Heart left ventricle (tissue), 16 donors: Measurements from ENCODE around the gene ABHD5. TPM values are rescaled to one million over a fixed set of nuclear protein-coding genes. Genes with fewer than 3 reads are reported as not detected.

ENCODE experiments used
- ATAC-seq, 4 donors: fragments of 200-7000 bp; cut with Tn5 transposase; one replicate each; pipeline ENCODE4 v1.9.1; 2020 to 2022; ENCODE audit warnings: moderate library complexity in 4 of 4, mild to moderate bottlenecking in 3 of 4, moderate number of reproducible peaks in 1 of 4
- DNase-seq, 5 donors: peaks; one replicate each; pipeline ENCODE4 v3.0.0-alpha.2; 2020
- H3K27ac ChIP-seq, 12 donors: fragments of 200-600 bp; sonication (generic) in 4 of 12; one replicate each; pipeline versions ENCODE4 v1.5.0 to v1.8.0; 2016 to 2022; ENCODE audit warnings: mild to moderate bottlenecking in 2 of 12
- H3K27me3 ChIP-seq, 9 donors: fragments of 200-600 bp; sonication (generic) in 2 of 9; one replicate each; pipeline versions ENCODE4 v1.5.1 to v1.8.0; 2016 to 2022; ENCODE audit warnings: mild to moderate bottlenecking in 3 of 9
- H3K36me3 ChIP-seq, 9 donors: fragments of 200-600 bp; sonication (generic) in 2 of 9; one replicate each; pipeline versions ENCODE4 v1.5.0 to v1.8.0; 2018 to 2022; ENCODE audit warnings: mild to moderate bottlenecking in 2 of 9
- H3K4me1 ChIP-seq, 12 donors: fragments of 200-600 bp; sonication (generic) in 4 of 12; one replicate each; pipeline versions ENCODE4 v1.5.0 to v1.8.0; 2016 to 2022; ENCODE audit warnings: mild to moderate bottlenecking in 3 of 12
- H3K4me3 ChIP-seq, 12 donors: fragments of 200-600 bp; sonication (generic) in 4 of 12; one replicate each; pipeline versions ENCODE4 v1.5.0 to v1.8.0; 2017 to 2022; ENCODE audit warnings: mild to moderate bottlenecking in 9 of 12, moderate library complexity in 4 of 12
- H3K9me3 ChIP-seq, 12 donors: fragments of 200-600 bp; sonication (generic) in 4 of 12; one replicate each; pipeline versions ENCODE4 v1.5.0 to v1.8.0; 2016 to 2022; ENCODE audit warnings: mild to moderate bottlenecking in 1 of 12
- CTCF ChIP-seq, 12 donors: fragments of 200-600 bp; sonication (generic) in 4 of 12; IDR thresholded peaks; one replicate each; pipeline versions ENCODE4 v1.5.0 to v1.8.0; 2018 to 2022; ENCODE audit warnings: antibody characterized with exemption in 12 of 12, mild to moderate bottlenecking in 5 of 12
- POLR2A ChIP-seq, 2 donors: fragments of 450-650 bp; IDR thresholded peaks; one replicate each; pipeline ENCODE4 v1.6.1; 2017; ENCODE audit warnings: antibody characterized with exemption in 2 of 2, mild to moderate bottlenecking in 2 of 2, moderate library complexity in 2 of 2
- WGBS, 4 donors: extraction: QIAGEN DNeasy Blood & Tissue Kit in 2 of 4; methylation state at CpG; one replicate each; pipeline versions ENCODE4 v1.1.5 to v1.1.7; 2013 to 2018; 5-methylcytosine and 5-hydroxymethylcytosine counted together
- intact Hi-C, 10 donors: fragments of 100-400 bp; cut with DNase I; formaldehyde crosslinking; loops; one replicate each; pipeline versions ENCODE4 v1.11.1 to v1.14.2; 2022
- polyA plus RNA-seq, 2 donors: library from polyadenylated mRNA; stranded (reverse); fragments of 200-250 nt; gene quantifications; one replicate each; pipeline ENCODE4 v1.2.3, GENCODE V29; 2013
- total RNA-seq, 9 donors: library from RNA; depleted of rRNA in 2 of 9; stranded (reverse); fragments of >200 nt in 2 of 9; fragmentation: NEBNext Ultra II Directional in 3 of 9; extraction: Animal tissue kit (Norgen Biotek cat#: 25700) in 3 of 9; gene quantifications; one replicate each; pipeline versions ENCODE4 v1.1.0 to v1.2.4, GENCODE V29; 2016 to 2023
- donor health status: ischemic (EF 13 %, LVEDD 7.1; RV severe dilation, severe dysfunction).
- donor health status: healthy with polysubstance abuse.
- donor health status: DM: no; HTN: yes; CAD: no.
- donor health status: DM: no; HTN: no; CAD: no.
- donor health status: ischemic (EF 25% LVEDD 6.9; RV normal size, moderate dysfunction).
- donor health status: ischemic (EF 25% LVEDD 5.7; RV mildly dilated, moderate dysfunction).
- donor health status: healthy.
- donor health status: DM: yes; HTN: yes; CAD: no.
- donor health status: ischemic (EF 35%, LVEDD 5.7; RV mildly dilated, moderate dysfunction).
- donor health status: nonischemic (EF 11% LVEDD 7.7; RV severe dilation, severe dysfunction).
- donor health status: DM: yes; HTN: yes; CAD: no.
- donor health status: PGD.
- donor health status: ischemic (EF 29% LVEDD 5.4; RV normal size, mild dysfunction).
- donor health status: nonischemic (EF 23%, LVEDD 6.1; RV moderate dilation, normal function).

ABHD5 gene
- total and polyA plus RNA-seq, 11 donors = 8.5 to 103 (median 26.7) TPM

DNA sequence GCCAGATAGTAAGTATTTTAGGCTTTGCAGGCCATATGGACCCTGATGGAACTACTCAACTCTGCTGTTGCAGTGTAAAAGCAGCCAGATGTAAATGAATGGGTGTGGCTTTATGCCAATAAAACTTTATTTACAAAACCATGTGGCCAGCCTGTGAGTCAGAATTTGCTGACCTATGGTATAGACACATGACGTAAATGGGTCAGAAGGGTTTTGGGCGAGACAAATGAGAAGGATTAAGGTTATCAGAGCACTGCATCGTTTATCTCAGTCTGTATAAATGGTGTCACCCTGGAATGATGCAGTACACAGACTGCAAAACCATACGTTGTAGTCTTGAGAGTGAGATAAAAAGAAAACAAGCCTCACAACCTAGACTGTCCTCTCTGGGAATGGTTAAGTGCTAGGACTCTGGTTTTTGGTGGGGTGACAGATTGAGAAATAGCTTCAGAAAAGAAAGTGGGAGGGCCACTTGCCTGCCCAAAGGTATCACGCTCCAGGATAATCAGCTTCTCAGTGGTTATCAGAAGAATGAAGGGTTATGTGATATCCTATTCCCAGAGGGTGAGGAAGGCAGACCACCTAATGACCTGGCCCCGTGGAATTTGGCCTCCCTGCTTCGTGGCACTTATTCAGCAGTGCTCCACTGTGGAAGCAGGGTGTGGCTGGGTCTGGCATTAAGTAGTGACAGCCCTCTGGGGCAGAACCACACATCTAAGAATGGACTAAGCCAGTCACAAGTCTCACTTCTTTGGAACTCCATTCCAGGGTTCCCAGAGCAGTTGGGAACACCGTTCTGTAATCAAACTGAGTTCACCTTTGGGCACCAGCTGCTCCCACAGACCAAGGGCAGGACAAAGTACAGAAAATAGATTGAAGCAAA, 46.1 kb downstream of the ABHD5 start:
- DNase-seq = no peak
- peak in 1 of 4 donors; percentile 34 for ATAC-seq
- Histone ChIP-seq H3K9me3 (no peaks in the 10 kb centered on the region), H3K27ac (no peak overlapping the region), H3K27me3 (no peaks in the 10 kb centered on the region), H3K36me3 (no peaks in the 10 kb centered on the region), H3K4me3 (no peak overlapping the region), H3K4me1 (peaks cover 0 to 14% (median 6%) of the 10 kb centered on the region in 12 donors)
- intact Hi-C loops = no loop called here
- TF ChIP-seq CTCF (IDR thresholded peaks at IDR 0.05) (no peak), POLR2A (IDR thresholded peaks at IDR 0.05) (no peak)
- WGBS, 4 donors = 53 to 65% (median 58%) methylated on average over 8 of the region's 8 CpGs

GRCh38 chr3:43738305-43738704, 47.6 kb downstream of the ABHD5 start:
- Histone ChIP-seq H3K27me3 (no peaks in the 10 kb centered on the region), H3K4me1 (peaks cover 0 to 20% (median 6%) of the 10 kb centered on the region in 12 donors), H3K4me3 (no peak overlapping the region), H3K9me3 (no peaks in the 10 kb centered on the region), H3K36me3 (no peaks in the 10 kb centered on the region), H3K27ac (no peak overlapping the region)
- intact Hi-C loops = no loop called here
- TF ChIP-seq CTCF (IDR thresholded peaks at IDR 0.05) (no peak), POLR2A (IDR thresholded peaks at IDR 0.05) (no peak)
- no peak for DNase-seq
- ATAC-seq = no peak
- WGBS, 4 donors = 86 to 98% (median 94%) methylated on average over 2 of the region's 2 CpGs

- H3K36me3 ChIP-seq = no peaks in the 10 kb centered on the region
- TF ChIP-seq POLR2A (IDR thresholded peaks at IDR 0.05) (no peak), CTCF (IDR thresholded peaks at IDR 0.05) (peak in 2 of 12 donors; percentile 8 to 24)
- DNase-seq (no peak), ATAC-seq (peak in 2 of 4 donors; percentile 38 to 44)
- no peak overlapping the region for H3K4me3 ChIP-seq
- intact Hi-C loops = no loop called here
- no peak overlapping the region for H3K27ac ChIP-seq
- H3K27me3 ChIP-seq = no peaks in the 10 kb centered on the region
- H3K4me1 ChIP-seq = peaks cover 0 to 11% (median 0%) of the 10 kb centered on the region in 12 donors
- peaks cover 0 to 15% (median 3%) of the 10 kb centered on the region in 12 donors for H3K9me3 ChIP-seq
- 34 to 47% (median 38%) methylated on average over 3 of the region's 3 CpGs for WGBS, 4 donors
Measured at GRCh38 chr3:43742920-43743319, 52.2 kb downstream of the ABHD5 start.

GRCh38 chr3:43747641-43748040, 56.9 kb downstream of the ABHD5 start:
- intact Hi-C loops = no loop called here
- Histone ChIP-seq H3K36me3 (no peaks in the 10 kb centered on the region), H3K4me3 (no peak overlapping the region), H3K27ac (peak overlapping the region in 1 of 12 donors; percentile 17), H3K9me3 (peaks cover 0 to 15% (median 3%) of the 10 kb centered on the region in 12 donors), H3K27me3 (no peaks in the 10 kb centered on the region), H3K4me1 (peaks cover 0 to 6% (median 0%) of the 10 kb centered on the region in 12 donors)
- TF ChIP-seq CTCF (IDR thresholded peaks at IDR 0.05) (no peak), POLR2A (IDR thresholded peaks at IDR 0.05) (no peak)
- ATAC-seq (no peak), DNase-seq (no peak)
- WGBS, 4 donors = 71 to 84% (median 75%) methylated on average over 5 to 6 of the region's 6 CpGs
